Effector memory CD8-positive, alpha-beta T cell (primary cell): ENCODE data around the gene ALKBH2.
A peak's percentile ranks its signal among the peaks of the same experiment; 100 is the strongest.

Experiments
- ATAC-seq: fragments of 150-1000 bp; cut with Tn5 transposase; replicated peaks from 2 replicates; pipeline ENCODE4 v1.10.0; 2021; ENCODE audit warnings: mild to moderate bottlenecking, moderate library complexity
- DNase-seq, 3 experiments: peaks; one replicate each; pipeline ENCODE4 v3.0.0; 2021
- H3K27ac Mint-ChIP-seq, 2 donors: one replicate each; pipeline ENCODE4 v1.8.0; 2022; ENCODE audit warnings: mild to moderate bottlenecking in 2 of 2, mixed read lengths in 2 of 2, moderate library complexity in 2 of 2
- H3K27me3 Mint-ChIP-seq, 2 donors: one replicate each; pipeline ENCODE4 v1.8.0; 2022; ENCODE audit warnings: mixed read lengths in 2 of 2
- H3K36me3 Mint-ChIP-seq: one replicate; pipeline ENCODE4 v1.8.0; 2022; ENCODE audit warnings: mild to moderate bottlenecking, moderate library complexity, mixed read lengths; ENCODE audit not compliant: insufficient read depth
- H3K4me1 Mint-ChIP-seq, 2 donors: one replicate each; pipeline ENCODE4 v1.8.0; 2022; ENCODE audit warnings: low read depth in 2 of 2, mixed read lengths in 2 of 2
- H3K4me3 Mint-ChIP-seq, 2 donors: one replicate each; pipeline ENCODE4 v1.8.0; 2022; ENCODE audit warnings: mild to moderate bottlenecking in 2 of 2, mixed read lengths in 2 of 2, moderate library complexity in 2 of 2
- H3K9me3 Mint-ChIP-seq, 2 donors: one replicate each; pipeline ENCODE4 v1.8.0; 2022; ENCODE audit warnings: mixed read lengths in 2 of 2

ALKBH2 gene

DNA sequence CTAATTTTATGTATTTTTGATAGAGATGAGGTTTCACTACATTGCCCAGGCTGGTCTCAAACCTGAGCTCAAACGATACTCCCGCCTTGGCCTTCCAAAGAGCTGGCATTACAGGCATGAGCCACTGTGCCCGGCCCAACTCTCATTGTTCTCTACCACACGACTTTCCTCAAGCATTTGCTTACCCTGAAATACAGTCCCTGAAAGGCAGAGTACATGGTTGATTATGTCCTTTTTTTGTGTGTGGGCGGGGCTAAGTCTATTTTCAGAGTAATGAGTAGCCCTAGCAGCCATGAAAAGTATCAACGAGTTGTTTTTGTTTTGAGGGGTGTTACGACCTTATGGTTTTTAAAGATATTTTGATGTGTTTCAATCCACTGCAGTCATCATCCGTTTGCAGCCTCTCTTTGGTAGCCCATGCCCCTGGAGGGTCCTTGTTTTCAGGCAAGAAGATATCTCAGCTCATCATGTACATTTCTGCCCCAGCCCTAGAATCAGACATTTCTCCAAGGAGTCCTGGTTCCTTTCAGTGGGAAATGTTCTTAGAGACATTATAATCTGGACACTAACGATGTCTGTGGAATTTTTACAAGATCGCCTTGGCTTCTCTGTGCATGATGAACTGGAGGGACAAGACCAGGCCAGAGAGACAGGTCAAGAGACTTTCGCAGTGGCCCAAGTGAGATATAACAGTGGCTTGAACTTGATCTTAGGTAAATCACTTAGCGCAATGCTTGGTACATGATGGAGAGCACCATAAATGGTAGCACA, 31.8 kb upstream of the ALKBH2 start:
- Mint-ChIP-seq H3K4me1 (peaks cover 3 to 4% of the 10 kb centered on the region in 2 donors), H3K4me3 (no peak overlapping the region), H3K36me3 (peaks cover 3% of the 10 kb centered on the region), H3K27ac (no peak overlapping the region), H3K27me3 (peaks cover 0 to 3% of the 10 kb centered on the region in 2 donors), H3K9me3 (no peaks in the 10 kb centered on the region)
- ATAC-seq (no peak), DNase-seq (no peak)

DNA sequence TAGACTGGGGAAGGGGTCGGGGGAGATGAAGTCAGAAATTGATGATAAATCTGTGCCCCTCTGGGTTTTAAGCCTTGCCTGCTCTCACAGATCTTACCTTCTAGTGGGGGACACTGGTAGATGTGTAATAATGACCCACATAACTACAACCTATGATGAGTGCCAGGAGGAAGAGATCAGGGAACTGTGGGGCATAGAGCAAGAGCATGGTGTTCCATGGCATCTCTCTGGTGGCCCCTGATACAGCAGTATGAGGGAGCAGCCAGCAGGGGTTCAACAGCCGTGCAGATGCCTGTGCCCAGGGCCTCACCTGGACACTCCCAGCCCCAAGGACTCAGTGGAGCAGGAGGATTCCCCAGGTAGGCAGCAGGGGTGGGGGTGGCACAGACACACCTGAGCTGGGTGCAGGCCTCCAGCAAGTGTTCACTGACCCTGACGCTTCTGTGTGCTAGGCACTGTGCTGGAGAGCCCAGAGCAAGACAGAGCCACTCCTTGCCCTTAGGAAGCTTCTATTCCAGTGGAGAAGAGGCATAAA, 28.1 kb upstream of the ALKBH2 start:
- no peaks in the 10 kb centered on the region for H3K9me3 Mint-ChIP-seq
- no peaks in the 10 kb centered on the region for H3K27me3 Mint-ChIP-seq
- H3K27ac Mint-ChIP-seq: no peak overlapping the region

DNA sequence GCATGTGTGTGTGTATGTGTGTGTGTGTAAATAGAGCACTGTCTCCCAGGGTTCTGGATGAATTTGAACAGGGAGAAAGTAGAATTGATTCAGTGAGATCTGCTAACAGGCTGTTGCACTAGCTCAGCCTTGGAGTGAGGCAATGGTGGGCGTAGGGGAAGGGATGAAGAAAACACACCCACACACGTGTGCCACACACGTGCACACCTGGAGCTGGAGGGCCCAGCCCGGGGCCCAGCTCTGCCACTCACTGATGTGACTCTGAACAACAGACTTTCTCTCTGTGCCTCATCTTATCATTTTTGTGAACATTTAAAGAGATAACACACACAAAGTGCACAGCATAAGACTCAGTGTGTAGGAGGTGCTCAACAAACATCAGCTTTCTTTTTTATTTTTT, 27.3 kb upstream of the ALKBH2 start:
- H3K27me3 Mint-ChIP-seq: no peaks in the 10 kb centered on the region
- no peak for ATAC-seq

More for the DNA sequence above, 28.1 kb upstream of the ALKBH2 start:
- no peak for DNase-seq
- no peak for ATAC-seq
- Mint-ChIP-seq H3K4me3 (no peak overlapping the region), H3K36me3 (peaks cover 3% of the 10 kb centered on the region), H3K4me1 (peaks cover 3 to 4% of the 10 kb centered on the region in 2 donors)

DNA sequence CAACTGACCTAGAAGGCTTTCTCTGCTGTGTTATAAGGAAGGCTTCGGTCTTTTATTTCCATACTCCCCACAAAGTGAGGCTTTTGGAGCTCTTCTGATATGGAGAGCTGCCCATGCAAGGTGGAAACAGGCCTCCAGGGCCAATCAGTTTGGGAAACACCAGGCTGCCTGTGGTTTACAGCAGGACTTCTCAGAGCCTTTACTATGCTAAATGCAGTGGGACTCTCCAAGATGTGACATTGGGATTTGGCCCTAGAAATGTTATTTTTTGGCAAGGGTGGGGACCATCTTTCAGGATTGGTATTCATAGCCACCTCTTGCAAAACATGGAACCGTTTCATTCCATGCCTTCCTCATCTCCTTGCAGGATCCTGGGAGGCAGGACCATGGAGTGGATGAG, 26.8 kb upstream of the ALKBH2 start:
- Mint-ChIP-seq H3K27me3 (no peaks in the 10 kb centered on the region), H3K4me3 (no peak overlapping the region), H3K9me3 (no peaks in the 10 kb centered on the region), H3K4me1 (peaks cover 0 to 3% of the 10 kb centered on the region in 2 donors), H3K27ac (no peak overlapping the region), H3K36me3 (peaks cover 3% of the 10 kb centered on the region)
- ATAC-seq (no peak), DNase-seq (no peak)

More for the DNA sequence above, 27.3 kb upstream of the ALKBH2 start:
- DNase-seq: no peak
- Mint-ChIP-seq H3K4me3 (no peak overlapping the region), H3K4me1 (peaks cover 0 to 3% of the 10 kb centered on the region in 2 donors), H3K9me3 (no peaks in the 10 kb centered on the region), H3K36me3 (peaks cover 3% of the 10 kb centered on the region), H3K27ac (no peak overlapping the region)

DNA sequence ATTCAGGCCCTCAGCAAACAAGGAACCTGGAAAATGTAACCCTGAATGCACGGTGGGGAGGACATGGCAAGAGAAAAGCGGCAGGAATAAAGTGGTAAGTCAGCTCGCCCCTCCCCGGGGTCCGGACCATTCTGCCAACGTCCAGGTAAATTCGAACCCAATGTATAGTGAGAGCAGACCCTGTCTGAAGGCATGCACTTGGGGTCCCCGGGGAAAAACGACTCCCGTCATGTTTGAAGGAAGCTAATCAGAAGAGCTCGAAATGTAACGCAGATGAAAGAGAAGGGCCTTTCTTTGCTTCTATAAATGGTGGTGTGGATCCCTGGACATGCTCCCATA, 23.3 kb upstream of the ALKBH2 start:
- Mint-ChIP-seq H3K27ac (no peak overlapping the region), H3K27me3 (no peaks in the 10 kb centered on the region), H3K36me3 (no peaks in the 10 kb centered on the region), H3K4me1 (peaks cover 2 to 3% of the 10 kb centered on the region in 2 donors), H3K4me3 (no peak overlapping the region), H3K9me3 (no peaks in the 10 kb centered on the region)
- DNase-seq (no peak), ATAC-seq (no peak)

DNA sequence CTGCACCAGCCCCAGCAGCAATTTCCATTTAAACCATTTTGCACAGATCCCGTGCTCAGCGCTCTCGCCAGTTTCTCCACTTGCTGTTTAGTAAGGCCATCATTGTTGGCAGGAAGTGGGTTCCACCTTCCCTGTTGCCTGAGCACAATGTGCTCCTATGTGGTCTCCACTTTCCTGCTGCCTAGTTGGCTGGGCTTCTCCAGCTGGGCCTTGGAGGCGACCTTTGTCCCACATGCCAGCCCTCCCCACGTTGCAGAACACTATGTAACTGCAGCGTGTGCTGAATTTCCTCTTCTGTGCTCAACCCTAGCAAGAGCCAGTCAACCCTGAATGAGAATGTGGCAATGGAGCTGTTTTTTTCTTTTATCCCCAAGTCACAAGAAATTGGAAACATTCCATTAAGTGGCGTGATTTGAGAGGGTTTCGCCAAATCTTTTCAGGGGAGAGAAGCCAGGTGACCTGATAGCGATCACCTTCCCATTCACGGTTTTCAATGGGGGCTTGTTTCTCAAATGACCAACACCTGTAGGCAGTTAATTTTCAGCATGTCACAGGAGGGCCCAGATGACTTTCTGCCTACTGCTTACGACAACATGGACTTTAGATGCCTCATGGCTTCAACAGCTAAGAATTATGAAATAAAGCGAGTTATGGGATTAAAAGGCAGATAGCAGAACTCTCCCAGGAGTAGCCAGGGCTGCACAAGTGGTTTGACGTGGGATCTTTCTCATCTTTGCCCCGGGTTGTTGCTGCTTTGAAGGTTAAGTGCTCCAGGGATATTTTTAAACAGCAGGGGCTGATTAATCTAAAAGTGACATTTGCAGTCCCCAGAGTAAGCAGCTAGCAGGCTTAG, 22.7 kb upstream of the ALKBH2 start, which contains the start of gene ACACB:
Gene ACACB (plus strand): TSS at position 830 of the 853 bp plus-strand sequence. CDS start 22,819 bp downstream, outside the sequence.
- Mint-ChIP-seq H3K4me3 (no peak within 1 kb of the TSS), H3K27ac (no peak within 1 kb of the TSS)
- no peak for ATAC-seq

DNA sequence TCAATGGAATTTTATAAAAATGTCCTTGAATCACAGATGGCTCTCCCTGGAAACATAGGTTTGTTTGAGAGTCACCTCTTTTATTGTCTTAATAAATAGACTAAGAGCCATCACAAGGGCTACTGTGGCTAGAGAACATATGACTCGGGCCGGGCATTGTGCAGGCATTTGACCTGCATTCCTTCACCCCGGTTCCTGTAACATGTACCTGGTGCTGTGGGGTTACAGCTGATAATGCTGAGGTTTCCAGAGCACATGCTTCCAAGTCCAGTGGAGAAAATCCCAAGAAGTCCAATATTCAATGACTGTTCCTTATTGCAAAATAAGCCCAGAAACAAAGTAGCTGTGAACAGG, 22.1 kb upstream of the ALKBH2 start:
- Mint-ChIP-seq H3K36me3 (peaks cover 3% of the 10 kb centered on the region), H3K9me3 (no peaks in the 10 kb centered on the region), H3K4me1 (peaks cover 3 to 4% of the 10 kb centered on the region in 2 donors), H3K27ac (no peak overlapping the region), H3K4me3 (no peak overlapping the region), H3K27me3 (no peaks in the 10 kb centered on the region)
- no peak for ATAC-seq
- no peak for DNase-seq

More for the DNA sequence above, 22.7 kb upstream of the ALKBH2 start, which contains the start of gene ACACB:
- no peaks in the 10 kb centered on the region for H3K27me3 Mint-ChIP-seq
- H3K9me3 Mint-ChIP-seq: no peaks in the 10 kb centered on the region
- H3K4me1 Mint-ChIP-seq: peaks cover 3 to 4% of the 10 kb centered on the region in 2 donors
- DNase-seq: no peak
- no peaks in the 10 kb centered on the region for H3K36me3 Mint-ChIP-seq

DNA sequence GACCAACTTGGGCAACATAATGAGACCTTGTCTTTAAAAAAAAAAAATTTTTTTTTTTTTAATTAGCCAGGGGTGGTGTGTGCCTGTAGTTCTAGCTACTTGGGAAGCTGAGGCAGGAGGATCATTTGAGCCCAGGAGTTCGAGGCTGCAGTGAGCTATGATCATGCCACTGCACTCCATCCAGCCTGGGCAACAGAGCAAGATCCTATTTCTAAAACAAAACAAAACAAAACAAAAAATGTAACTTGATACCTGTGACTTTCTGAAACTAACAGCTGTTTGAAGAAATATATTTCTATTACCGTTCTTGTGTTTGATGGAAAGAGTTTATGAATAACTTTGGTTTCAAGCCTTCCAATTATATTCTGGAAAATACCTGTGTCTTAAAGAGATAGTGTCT, 21.4 kb upstream of the ALKBH2 start:
- Mint-ChIP-seq H3K9me3 (no peaks in the 10 kb centered on the region), H3K27me3 (no peaks in the 10 kb centered on the region), H3K4me1 (peaks cover 3 to 4% of the 10 kb centered on the region in 2 donors), H3K4me3 (no peak overlapping the region), H3K36me3 (peaks cover 9% of the 10 kb centered on the region), H3K27ac (peak overlapping the region in 1 of 2 donors; percentile 25)
- no peak for DNase-seq
- no peak for ATAC-seq

DNA sequence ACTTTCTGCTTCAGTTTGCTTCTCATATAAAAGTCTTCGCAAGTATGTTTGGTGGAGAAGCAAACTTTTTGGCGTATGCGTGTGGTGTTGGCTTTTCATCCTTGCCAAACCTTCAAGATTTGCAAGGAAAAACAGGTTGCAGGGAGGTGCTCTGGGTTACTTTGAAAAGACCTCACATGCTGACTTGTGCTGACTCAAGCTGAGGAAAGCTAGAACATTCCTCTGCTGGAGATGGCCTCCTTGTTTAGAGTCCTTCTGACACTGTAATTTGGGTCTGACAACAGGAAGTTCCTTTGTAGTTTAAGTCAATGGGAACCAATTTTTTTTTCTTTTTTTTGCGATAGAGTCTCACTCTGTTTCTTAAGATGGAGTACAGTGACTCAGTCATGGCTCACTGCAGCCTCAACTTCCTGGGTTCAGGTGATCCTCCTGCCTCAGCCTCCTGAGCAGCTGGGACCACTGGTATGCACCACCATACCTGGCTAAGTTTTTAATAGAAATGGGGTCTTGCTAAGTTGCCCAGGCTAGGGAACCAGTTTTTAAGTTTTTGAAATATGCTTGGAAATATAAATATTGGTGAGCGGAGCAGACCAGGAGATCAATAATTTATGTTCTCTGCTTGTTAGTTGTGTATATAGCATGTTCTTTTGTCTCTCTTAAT, 20.5 kb upstream of the ALKBH2 start:
- H3K36me3 Mint-ChIP-seq: peaks cover 14% of the 10 kb centered on the region
- H3K4me1 Mint-ChIP-seq: peaks cover 3 to 4% of the 10 kb centered on the region in 2 donors
- peak overlapping the region in 1 of 2 donors; percentile 25 for H3K27ac Mint-ChIP-seq
- H3K9me3 Mint-ChIP-seq: no peaks in the 10 kb centered on the region
- DNase-seq (no peak), ATAC-seq (no peak)
- H3K4me3 Mint-ChIP-seq: no peak overlapping the region
- H3K27me3 Mint-ChIP-seq: no peaks in the 10 kb centered on the region

DNA sequence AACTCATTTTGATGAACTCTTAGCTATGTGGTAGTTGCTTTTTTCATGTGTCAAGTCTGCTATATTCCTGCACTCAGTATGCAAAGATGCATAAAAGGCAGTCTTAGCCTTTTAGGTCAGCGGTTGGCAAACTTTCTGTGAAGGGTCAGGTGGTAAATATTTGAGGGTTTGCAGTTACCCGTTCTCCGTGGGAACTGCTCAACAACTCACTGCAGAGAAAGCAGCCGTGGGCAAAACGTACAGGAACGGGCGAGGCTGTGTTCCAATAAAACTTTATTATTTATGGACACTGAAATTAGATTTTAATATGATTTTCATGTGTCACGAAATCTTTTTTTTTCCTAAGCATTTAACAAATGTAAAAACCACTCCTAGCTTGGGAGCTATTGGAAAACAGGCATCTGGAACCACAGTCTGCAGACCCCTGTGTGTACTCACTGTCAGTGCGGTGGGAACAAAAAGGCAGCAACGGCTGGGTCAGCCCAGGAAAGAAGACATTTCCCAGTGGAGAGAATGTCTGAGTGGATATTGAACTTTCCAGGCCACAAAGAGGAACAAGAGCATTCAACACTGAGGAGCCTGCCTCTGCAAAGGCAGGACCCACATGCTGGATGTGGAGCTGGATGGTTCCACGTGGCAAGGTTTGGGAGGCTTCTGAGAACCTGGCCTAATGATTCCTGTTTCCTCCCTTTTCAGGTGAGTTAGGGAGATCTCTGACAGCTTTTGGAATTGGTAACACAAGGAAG, 19.6 kb upstream of the ALKBH2 start:
- no peak for DNase-seq
- H3K9me3 Mint-ChIP-seq: no peaks in the 10 kb centered on the region
- H3K4me3 Mint-ChIP-seq: no peak overlapping the region
- H3K27me3 Mint-ChIP-seq: no peaks in the 10 kb centered on the region
- H3K36me3 Mint-ChIP-seq: peaks cover 19% of the 10 kb centered on the region
- H3K27ac Mint-ChIP-seq: no peak overlapping the region
- ATAC-seq: no peak
- H3K4me1 Mint-ChIP-seq: peaks cover 3 to 4% of the 10 kb centered on the region in 2 donors

DNA sequence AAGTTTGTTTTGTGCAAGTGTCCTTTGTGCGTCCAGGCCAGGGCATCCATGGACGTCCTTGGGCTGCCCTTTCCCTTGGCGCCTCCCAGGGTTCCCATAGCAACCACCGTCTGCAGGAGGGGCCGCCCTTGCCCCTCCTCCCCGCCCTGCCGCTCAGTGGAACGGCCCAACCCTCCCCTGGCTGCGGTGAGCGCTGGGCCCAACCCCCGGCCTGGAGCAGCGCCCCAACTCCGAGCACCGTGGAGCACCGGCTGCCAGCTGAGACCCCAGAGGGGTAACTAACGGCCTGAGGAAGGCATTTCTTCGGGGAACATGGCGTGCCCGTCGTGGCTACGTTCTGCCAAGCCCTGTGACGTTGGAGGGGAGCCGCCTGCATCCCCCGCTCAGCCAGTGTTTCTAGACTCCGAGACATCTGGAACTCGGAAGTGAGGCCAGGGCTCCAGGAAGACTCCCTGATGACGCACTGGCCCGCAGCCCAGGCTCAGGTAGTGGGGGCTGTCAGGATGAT, 17.8 kb upstream of the ALKBH2 start:
- H3K27ac Mint-ChIP-seq: peak overlapping the region in 1 of 2 donors; percentile 65
- peak; percentile 79 for ATAC-seq
- DNase-seq: peak in 1 of 3 experiments; percentile 16
- H3K4me1 Mint-ChIP-seq: peaks cover 3 to 4% of the 10 kb centered on the region in 2 donors
- H3K4me3 Mint-ChIP-seq: peak overlapping the region; percentile 70 to 78
- H3K9me3 Mint-ChIP-seq: no peaks in the 10 kb centered on the region
- H3K36me3 Mint-ChIP-seq: peaks cover 34% of the 10 kb centered on the region
- H3K27me3 Mint-ChIP-seq: no peaks in the 10 kb centered on the region

DNA sequence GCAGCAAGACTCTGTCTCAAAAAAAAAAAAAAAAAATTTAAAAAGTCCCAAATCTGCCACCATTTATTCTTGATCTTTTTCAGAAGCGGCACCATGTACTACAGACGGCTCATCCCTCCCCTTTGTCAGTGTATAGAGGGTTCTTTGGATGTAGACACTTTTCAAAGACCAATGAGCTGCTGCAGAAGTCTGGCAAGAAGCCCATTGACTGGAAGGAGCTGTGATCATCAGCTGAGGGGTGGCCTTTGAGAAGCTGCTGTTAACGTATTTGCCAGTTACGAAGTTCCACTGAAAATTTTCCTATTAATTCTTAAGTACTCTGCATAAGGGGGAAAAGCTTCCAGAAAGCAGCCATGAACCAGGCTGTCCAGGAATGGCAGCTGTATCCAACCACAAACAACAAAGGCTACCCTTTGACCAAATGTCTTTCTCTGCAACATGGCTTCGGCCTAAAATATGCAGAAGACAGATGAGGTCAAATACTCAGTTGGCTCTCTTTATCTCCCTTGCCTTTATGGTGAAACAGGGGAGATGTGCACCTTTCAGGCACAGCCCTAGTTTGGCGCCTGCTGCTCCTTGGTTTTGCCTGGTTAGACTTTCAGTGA, 16.6 kb upstream of the ALKBH2 start:
- Mint-ChIP-seq H3K9me3 (no peaks in the 10 kb centered on the region), H3K27ac (no peak overlapping the region), H3K4me3 (no peak overlapping the region)

More for the DNA sequence above, 16.6 kb upstream of the ALKBH2 start:
- Mint-ChIP-seq H3K27me3 (no peaks in the 10 kb centered on the region), H3K36me3 (peaks cover 34% of the 10 kb centered on the region), H3K4me1 (peaks cover 0 to 8% of the 10 kb centered on the region in 2 donors)
- DNase-seq (no peak), ATAC-seq (no peak)
